Gastrocnemius medialis (tissue), 4 donors: ENCODE results near the gene TCERG1L. TPM values are rescaled to one million over a fixed set of nuclear protein-coding genes. Genes with fewer than 3 reads are reported as not detected.

Experiments
- ATAC-seq, 2 donors: fragments of 150-250 bp; one replicate each; pipeline ENCODE4 v1.9.1; 2016
- DNase-seq, 2 donors: peaks; one replicate each; pipeline ENCODE4 v3.0.0-alpha.2; 2019
- H3K27ac ChIP-seq, 4 donors: fragments of 200-600 bp; sonication (generic); 1 replicate in 1 of 4; 2 replicates in 3 of 4; pipeline ENCODE4 v1.5.1; 2016 to 2018; ENCODE audit warnings: mild to moderate bottlenecking in 2 of 4, moderate library complexity in 1 of 4
- H3K27me3 ChIP-seq, 3 donors: fragments of 200-600 bp; sonication (generic) in 2 of 3; 1 replicate in 1 of 3; 2 replicates in 2 of 3; pipeline versions ENCODE4 v1.5.1 to v1.6.0; 2016 to 2019; ENCODE audit warnings: mild to moderate bottlenecking in 1 of 3, moderate library complexity in 1 of 3
- H3K36me3 ChIP-seq, 2 donors: fragments of 200-600 bp; sonication (generic) in 1 of 2; one replicate each; pipeline ENCODE4 v1.5.1; 2017 to 2018
- H3K4me1 ChIP-seq, 2 donors: fragments of 200-600 bp; sonication (generic) in 1 of 2; one replicate each; pipeline ENCODE4 v1.5.1; 2016 to 2017; ENCODE audit warnings: mild to moderate bottlenecking in 2 of 2
- H3K4me3 ChIP-seq, 4 donors: fragments of 200-600 bp; sonication (generic) in 3 of 4; 1 replicate in 1 of 4; 2 replicates in 3 of 4; pipeline ENCODE4 v1.5.1; 2016 to 2019; ENCODE audit warnings: mild to moderate bottlenecking in 2 of 4
- H3K9me3 ChIP-seq, 3 donors: fragments of 200-600 bp; sonication (generic) in 2 of 3; 1 replicate in 1 of 3; 2 replicates in 2 of 3; pipeline ENCODE4 v1.5.1; 2016 to 2019
- POLR2A ChIP-seq, 2 donors: fragments of 450-650 bp; IDR thresholded peaks; one replicate each; pipeline ENCODE4 v1.6.1; 2017; ENCODE audit warnings: antibody characterized with exemption in 2 of 2, mild to moderate bottlenecking in 2 of 2, moderate library complexity in 2 of 2
- in situ Hi-C, 4 donors: fragments of 200-750 bp; cut with MboI; loops; one replicate each; pipeline versions ENCODE4 v1.15.0 to v1.8.0; 2017; ENCODE audit warnings: low sequenced_read_pairs in 4 of 4
- intact Hi-C: fragments of 100-400 bp; cut with DNase I; formaldehyde crosslinking; loops from one replicate; pipeline ENCODE4 v1.15.1; 2023; ENCODE audit warnings: low total_unique reads
- total RNA-seq, 4 donors: library from RNA; depleted of rRNA; stranded (reverse); fragments of >200 nt; gene quantifications; one replicate each; pipeline versions ENCODE4 v1.1.0 to v1.2.3, GENCODE V29; 2016
- TF ChIP-seq, protein P1 (sequence below), 5 experiments: fragments of 450-650 bp in 3 of 5; fragments of 200-600 bp in 2 of 5; sonication (generic) in 2 of 5; IDR thresholded peaks in 4 of 5; conservative IDR thresholded peaks in 1 of 5; 1 replicate in 4 of 5; 2 replicates in 1 of 5; pipeline ENCODE4 v1.5.1; 2016 to 2019; ENCODE audit warnings: antibody characterized with exemption in 5 of 5, mild to moderate bottlenecking in 3 of 5, moderate library complexity in 3 of 5

Gene TCERG1L
- total RNA-seq, 4 donors from 2014 or later, result not detected

- Histone ChIP-seq H3K9me3 (no peaks in the 10 kb centered on the region), H3K36me3 (no peaks in the 10 kb centered on the region), H3K4me3 (no peak overlapping the region), H3K27ac (no peak overlapping the region), H3K4me1 (no peaks in the 10 kb centered on the region), H3K27me3 (peaks cover 0 to 10% (median 9%) of the 10 kb centered on the region in 3 donors)
- intact Hi-C loops (no loop called here), in situ Hi-C loops (no loop called here)
- TF ChIP-seq, protein P1, sequence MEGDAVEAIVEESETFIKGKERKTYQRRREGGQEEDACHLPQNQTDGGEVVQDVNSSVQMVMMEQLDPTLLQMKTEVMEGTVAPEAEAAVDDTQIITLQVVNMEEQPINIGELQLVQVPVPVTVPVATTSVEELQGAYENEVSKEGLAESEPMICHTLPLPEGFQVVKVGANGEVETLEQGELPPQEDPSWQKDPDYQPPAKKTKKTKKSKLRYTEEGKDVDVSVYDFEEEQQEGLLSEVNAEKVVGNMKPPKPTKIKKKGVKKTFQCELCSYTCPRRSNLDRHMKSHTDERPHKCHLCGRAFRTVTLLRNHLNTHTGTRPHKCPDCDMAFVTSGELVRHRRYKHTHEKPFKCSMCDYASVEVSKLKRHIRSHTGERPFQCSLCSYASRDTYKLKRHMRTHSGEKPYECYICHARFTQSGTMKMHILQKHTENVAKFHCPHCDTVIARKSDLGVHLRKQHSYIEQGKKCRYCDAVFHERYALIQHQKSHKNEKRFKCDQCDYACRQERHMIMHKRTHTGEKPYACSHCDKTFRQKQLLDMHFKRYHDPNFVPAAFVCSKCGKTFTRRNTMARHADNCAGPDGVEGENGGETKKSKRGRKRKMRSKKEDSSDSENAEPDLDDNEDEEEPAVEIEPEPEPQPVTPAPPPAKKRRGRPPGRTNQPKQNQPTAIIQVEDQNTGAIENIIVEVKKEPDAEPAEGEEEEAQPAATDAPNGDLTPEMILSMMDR (IDR thresholded peaks at IDR 0.05 in 4 of 5, conservative IDR thresholded peaks at IDR 0.05 in 1 of 5), result no peak
- TF ChIP-seq POLR2A (IDR thresholded peaks at IDR 0.05), result no peak
- DNase-seq, result no peak
- ATAC-seq, result no peak
Observed at GRCh38 chr10:131242007-131242406, 69.5 kb downstream of the TCERG1L start.

- H3K27me3 ChIP-seq, result peaks cover 0 to 10% (median 9%) of the 10 kb centered on the region in 3 donors
Observed at GRCh38 chr10:131240691-131241090, 70.8 kb downstream of the TCERG1L start.

DNA sequence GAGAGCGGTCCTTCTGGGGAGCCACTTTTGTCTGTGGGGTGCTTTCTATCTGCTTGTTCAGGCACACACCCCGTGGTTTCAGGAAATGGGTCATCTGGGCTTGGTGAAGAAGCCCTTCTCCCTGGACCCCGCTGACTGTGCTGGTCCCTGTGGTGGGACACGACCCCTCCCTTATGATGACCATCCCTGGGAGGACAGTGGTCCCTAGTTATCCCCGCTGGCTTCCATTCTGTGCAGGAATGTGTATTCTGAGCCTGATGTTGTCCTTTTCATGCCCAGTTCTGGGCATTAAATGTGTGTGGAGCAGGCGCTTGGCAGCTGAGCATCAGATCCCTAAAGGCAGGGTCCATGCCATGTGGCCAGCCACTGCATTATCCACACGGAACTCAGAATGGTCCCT lies 71.6 kb downstream of the TCERG1L start:
- in situ Hi-C loops (no loop called here), intact Hi-C loops (no loop called here)
- no peak for TF ChIP-seq POLR2A (IDR thresholded peaks at IDR 0.05)
- TF ChIP-seq, protein P1 (IDR thresholded peaks at IDR 0.05 in 4 of 5, conservative IDR thresholded peaks at IDR 0.05 in 1 of 5), result no peak
- ATAC-seq (no peak), DNase-seq (no peak)
- Histone ChIP-seq H3K27me3 (peaks cover 0 to 10% (median 8%) of the 10 kb centered on the region in 3 donors), H3K4me1 (no peaks in the 10 kb centered on the region), H3K4me3 (no peak overlapping the region), H3K36me3 (no peaks in the 10 kb centered on the region), H3K9me3 (no peaks in the 10 kb centered on the region), H3K27ac (no peak overlapping the region)

More at GRCh38 chr10:131240691-131241090, 70.8 kb downstream of the TCERG1L start:
- Histone ChIP-seq H3K9me3 (no peaks in the 10 kb centered on the region), H3K27ac (no peak overlapping the region), H3K4me1 (no peaks in the 10 kb centered on the region), H3K4me3 (no peak overlapping the region), H3K36me3 (no peaks in the 10 kb centered on the region)
- intact Hi-C loops, result no loop called here
- no peak for DNase-seq
- no peak for TF ChIP-seq POLR2A (IDR thresholded peaks at IDR 0.05)
- TF ChIP-seq, protein P1 (IDR thresholded peaks at IDR 0.05 in 4 of 5, conservative IDR thresholded peaks at IDR 0.05 in 1 of 5), result no peak
- ATAC-seq, result no peak
- in situ Hi-C loops, result no loop called here

DNA sequence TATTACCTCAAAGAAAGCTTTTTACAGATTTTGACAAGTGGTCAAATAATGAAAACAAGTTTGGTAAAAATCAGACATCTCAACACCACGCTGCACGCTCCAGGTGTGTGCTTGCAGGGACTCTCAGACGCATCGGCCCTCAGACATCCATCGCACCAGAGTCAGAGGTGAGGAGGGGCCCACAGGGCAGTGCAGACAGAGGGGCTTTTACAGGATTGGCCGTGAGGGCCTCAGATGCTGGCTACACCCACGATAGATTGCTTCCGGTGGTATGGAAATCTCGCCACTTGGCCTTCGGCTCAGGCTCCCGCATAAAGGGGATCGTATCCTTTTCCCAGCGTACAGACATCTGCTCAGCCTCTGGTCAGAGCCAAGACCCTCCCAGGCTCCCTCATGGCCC lies 72.1 kb downstream of the TCERG1L start:
- Histone ChIP-seq H3K36me3 (no peaks in the 10 kb centered on the region), H3K4me3 (no peak overlapping the region), H3K9me3 (no peaks in the 10 kb centered on the region), H3K27me3 (peaks cover 0 to 10% (median 5%) of the 10 kb centered on the region in 3 donors), H3K27ac (no peak overlapping the region), H3K4me1 (no peaks in the 10 kb centered on the region)
- intact Hi-C loops (no loop called here), in situ Hi-C loops (no loop called here)
- ATAC-seq (no peak), DNase-seq (no peak)
- TF ChIP-seq POLR2A (IDR thresholded peaks at IDR 0.05), result no peak

- no peak overlapping the region for H3K4me3 ChIP-seq
- H3K4me1 ChIP-seq, result no peaks in the 10 kb centered on the region
- DNase-seq (no peak), ATAC-seq (no peak)
- no peak overlapping the region for H3K27ac ChIP-seq
- in situ Hi-C loops (no loop called here), intact Hi-C loops (no loop called here)
- peaks cover 0 to 10% (median 7%) of the 10 kb centered on the region in 3 donors for H3K27me3 ChIP-seq
- H3K36me3 ChIP-seq, result no peaks in the 10 kb centered on the region
- no peak for TF ChIP-seq POLR2A (IDR thresholded peaks at IDR 0.05)
- TF ChIP-seq, protein P1 (IDR thresholded peaks at IDR 0.05 in 4 of 5, conservative IDR thresholded peaks at IDR 0.05 in 1 of 5), result no peak
- H3K9me3 ChIP-seq, result no peaks in the 10 kb centered on the region
Observed at GRCh38 chr10:131238669-131239280, 72.7 kb downstream of the TCERG1L start.
